Measurements from ENCODE around the gene SSTR4. TPM values are rescaled to one million over a fixed set of nuclear protein-coding genes. Genes with fewer than 3 reads are reported as not detected.

The SSTR4 gene
- total and polyA plus RNA-seq, 2 donors: 0.06 TPM; not detected in 1

DNA sequence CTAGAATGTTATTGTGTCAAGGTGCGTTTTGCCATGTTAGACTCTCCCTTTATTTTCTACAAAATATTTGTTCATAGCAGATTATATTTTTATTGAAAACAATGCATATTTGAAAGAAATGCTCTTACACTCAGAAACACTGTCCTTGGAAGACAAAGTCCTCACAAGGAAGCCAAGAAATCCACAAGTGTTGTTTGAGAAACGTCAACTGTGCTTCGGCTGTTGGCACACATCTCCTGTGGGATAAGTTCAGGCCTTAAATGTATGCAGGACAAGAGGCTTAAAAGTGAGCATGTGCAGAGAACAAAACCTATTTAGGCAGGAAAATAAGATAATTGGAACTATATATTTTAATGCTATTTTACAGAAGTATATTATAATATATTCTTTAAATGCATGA is 23.9 kb downstream of the SSTR4 start:
- H3K27ac ChIP-seq (ENCODE audit: low read depth): no peak overlapping the region
- H3K4me1 ChIP-seq (ENCODE audit: insufficient read depth): no peaks in the 10 kb centered on the region
- no peaks in the 10 kb centered on the region for H3K36me3 ChIP-seq (ENCODE audit: insufficient read depth)
- 82% methylated on average over 3 of the region's 3 CpGs for WGBS
- H3K4me3 ChIP-seq (ENCODE audit: low read depth, low read length): no peak overlapping the region
- no peak for DNase-seq (ENCODE audit: extremely low spot score)

DNA sequence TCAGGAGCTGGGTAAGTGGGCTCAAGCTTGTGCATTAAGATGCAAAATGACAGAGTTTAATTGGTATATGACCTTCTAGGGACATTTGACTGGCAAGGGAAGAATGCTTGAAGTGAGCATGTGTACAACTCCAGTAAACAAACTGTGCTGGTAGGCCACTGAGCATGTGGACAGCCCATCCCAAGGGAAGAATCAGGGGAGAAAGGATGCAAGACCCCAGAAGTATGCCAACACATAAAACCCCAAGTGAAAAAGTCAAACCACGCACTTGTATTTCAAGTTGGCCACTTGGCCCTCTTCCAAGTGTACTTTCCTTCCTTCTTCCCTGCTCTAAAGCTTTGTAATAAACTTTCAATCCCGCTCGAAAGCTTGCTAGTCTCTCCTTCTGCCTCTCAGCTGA is 24.7 kb downstream of the SSTR4 start:
- H3K4me3 ChIP-seq (ENCODE audit: low read depth, low read length): no peak overlapping the region
- no peak overlapping the region for H3K27ac ChIP-seq (ENCODE audit: low read depth)
- no peak for DNase-seq (ENCODE audit: extremely low spot score)
- no peaks in the 10 kb centered on the region for H3K36me3 ChIP-seq (ENCODE audit: insufficient read depth)
- H3K4me1 ChIP-seq (ENCODE audit: insufficient read depth): no peaks in the 10 kb centered on the region
- 49% methylated on average over 3 of the region's 3 CpGs for WGBS

- H3K4me3 ChIP-seq (ENCODE audit: low read depth, low read length): no peak overlapping the region
- H3K4me1 ChIP-seq (ENCODE audit: insufficient read depth): no peaks in the 10 kb centered on the region
- no peaks in the 10 kb centered on the region for H3K36me3 ChIP-seq (ENCODE audit: insufficient read depth)
- 88% methylated on average over 4 of the region's 4 CpGs for WGBS
- no peak for DNase-seq (ENCODE audit: extremely low spot score)
- no peak overlapping the region for H3K27ac ChIP-seq (ENCODE audit: low read depth)
Observed at GRCh38 chr20:23060629-23061028, 25.5 kb downstream of the SSTR4 start.

GRCh38 chr20:23061262-23061661 is 26.1 kb downstream of the SSTR4 start:
- H3K27ac ChIP-seq (ENCODE audit: low read depth): peak overlapping the region; percentile 43
- no peaks in the 10 kb centered on the region for H3K4me1 ChIP-seq (ENCODE audit: insufficient read depth)
- H3K36me3 ChIP-seq (ENCODE audit: insufficient read depth): no peaks in the 10 kb centered on the region
- DNase-seq (ENCODE audit: extremely low spot score): no peak
- H3K4me3 ChIP-seq (ENCODE audit: low read depth, low read length): no peak overlapping the region
- 61% methylated on average over 5 of the region's 5 CpGs for WGBS

- Histone ChIP-seq H3K36me3 (ENCODE audit: insufficient read depth) (no peaks in the 10 kb centered on the region), H3K4me3 (ENCODE audit: low read depth, low read length) (no peak overlapping the region), H3K27ac (ENCODE audit: low read depth) (no peak overlapping the region), H3K4me1 (ENCODE audit: insufficient read depth) (no peaks in the 10 kb centered on the region)
- no peak for DNase-seq (ENCODE audit: extremely low spot score)
- 12% methylated on average over 8 of the region's 8 CpGs for WGBS
Observed at GRCh38 chr20:23061734-23062561, 26.8 kb downstream of the SSTR4 start.

GRCh38 chr20:23062632-23063031 is 27.5 kb downstream of the SSTR4 start:
- Histone ChIP-seq H3K36me3 (ENCODE audit: insufficient read depth) (no peaks in the 10 kb centered on the region), H3K4me3 (ENCODE audit: low read depth, low read length) (no peak overlapping the region), H3K4me1 (ENCODE audit: insufficient read depth) (no peaks in the 10 kb centered on the region), H3K27ac (ENCODE audit: low read depth) (no peak overlapping the region)
- no peak for DNase-seq (ENCODE audit: extremely low spot score)

GRCh38 chr20:23063168-23063567 is 28.1 kb downstream of the SSTR4 start:
- Histone ChIP-seq H3K36me3 (ENCODE audit: insufficient read depth) (no peaks in the 10 kb centered on the region), H3K4me3 (ENCODE audit: low read depth, low read length) (no peak overlapping the region), H3K4me1 (ENCODE audit: insufficient read depth) (no peaks in the 10 kb centered on the region), H3K27ac (ENCODE audit: low read depth) (no peak overlapping the region)
- WGBS: 73% methylated on average over 3 of the region's 3 CpGs
- no peak for DNase-seq (ENCODE audit: extremely low spot score)

- Histone ChIP-seq H3K36me3 (ENCODE audit: insufficient read depth) (no peaks in the 10 kb centered on the region), H3K27ac (ENCODE audit: low read depth) (no peak overlapping the region), H3K4me1 (ENCODE audit: insufficient read depth) (no peaks in the 10 kb centered on the region), H3K4me3 (ENCODE audit: low read depth, low read length) (no peak overlapping the region)
- DNase-seq (ENCODE audit: extremely low spot score): no peak
- 77% methylated on average over 2 of the region's 2 CpGs for WGBS
Observed at GRCh38 chr20:23063581-23063980, 28.5 kb downstream of the SSTR4 start.

DNA sequence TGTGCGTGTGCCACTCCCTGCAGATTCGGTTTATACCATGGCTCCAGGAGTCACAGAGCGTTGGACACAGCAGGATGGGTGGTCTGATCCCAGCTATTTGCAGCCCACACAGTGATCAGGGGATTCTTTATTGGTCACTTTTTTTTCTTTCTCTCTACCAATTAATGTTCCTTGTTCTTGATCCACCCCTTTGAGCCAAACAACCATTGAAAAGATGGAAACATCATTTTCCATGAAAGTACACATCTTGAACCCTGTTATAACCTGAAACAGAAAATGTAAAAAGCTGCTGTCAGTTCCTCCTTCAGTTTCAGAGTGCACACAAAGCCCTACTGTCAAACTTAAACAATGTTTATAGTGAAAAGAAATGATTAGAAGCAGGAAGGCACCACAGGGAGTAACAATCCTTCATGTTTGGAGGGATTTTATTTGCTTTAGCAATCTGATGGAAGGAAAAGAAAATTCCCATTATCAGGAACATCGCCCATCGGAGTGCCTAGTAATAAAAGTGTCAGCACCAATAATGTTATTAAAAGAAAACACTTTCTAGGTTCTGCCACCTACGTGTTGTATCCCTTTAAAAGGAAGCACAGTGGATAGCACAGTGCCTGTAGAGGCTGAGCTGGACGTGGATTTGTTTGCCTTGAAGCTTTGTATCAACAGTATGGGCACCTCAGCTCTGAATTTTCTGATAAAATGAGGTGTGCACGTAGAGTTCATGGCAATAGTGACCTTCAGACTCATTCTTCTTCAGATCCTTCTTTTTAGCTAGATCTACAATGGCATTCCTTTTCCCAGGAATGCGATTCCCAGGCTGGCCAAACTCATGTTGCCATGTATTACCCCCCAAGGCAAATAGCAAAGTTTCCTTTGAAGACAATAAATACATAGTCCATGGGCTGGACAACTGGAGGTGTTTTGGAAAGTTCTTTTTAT is 30.4 kb downstream of the SSTR4 start:
- 56% methylated on average over 9 of the region's 9 CpGs for WGBS
- no peaks in the 10 kb centered on the region for H3K36me3 ChIP-seq (ENCODE audit: insufficient read depth)
- no peak for DNase-seq (ENCODE audit: extremely low spot score)
- no peak overlapping the region for H3K4me3 ChIP-seq (ENCODE audit: low read depth, low read length)
- H3K4me1 ChIP-seq (ENCODE audit: insufficient read depth): no peaks in the 10 kb centered on the region
- no peak overlapping the region for H3K27ac ChIP-seq (ENCODE audit: low read depth)

GRCh38 chr20:23066772-23067171 is 31.7 kb downstream of the SSTR4 start:
- H3K4me3 ChIP-seq (ENCODE audit: low read depth, low read length): no peak overlapping the region
- no peak overlapping the region for H3K27ac ChIP-seq (ENCODE audit: low read depth)
- WGBS: 87% methylated on average over 3 of the region's 3 CpGs
- no peaks in the 10 kb centered on the region for H3K4me1 ChIP-seq (ENCODE audit: insufficient read depth)
- no peaks in the 10 kb centered on the region for H3K36me3 ChIP-seq (ENCODE audit: insufficient read depth)
- DNase-seq (ENCODE audit: extremely low spot score): no peak

GRCh38 chr20:23068283-23068682 is 33.2 kb downstream of the SSTR4 start:
- 92% methylated on average over 1 of the region's 1 CpG for WGBS
- no peaks in the 10 kb centered on the region for H3K4me1 ChIP-seq (ENCODE audit: insufficient read depth)
- no peak for DNase-seq (ENCODE audit: extremely low spot score)
- H3K36me3 ChIP-seq (ENCODE audit: insufficient read depth): no peaks in the 10 kb centered on the region
- H3K4me3 ChIP-seq (ENCODE audit: low read depth, low read length): no peak overlapping the region
- no peak overlapping the region for H3K27ac ChIP-seq (ENCODE audit: low read depth)

GRCh38 chr20:23069108-23069507 is 34.0 kb downstream of the SSTR4 start:
- DNase-seq (ENCODE audit: extremely low spot score): no peak
- no peak overlapping the region for H3K27ac ChIP-seq (ENCODE audit: low read depth)
- H3K4me3 ChIP-seq (ENCODE audit: low read depth, low read length): no peak overlapping the region
- H3K4me1 ChIP-seq (ENCODE audit: insufficient read depth): no peaks in the 10 kb centered on the region
- no peaks in the 10 kb centered on the region for H3K36me3 ChIP-seq (ENCODE audit: insufficient read depth)
- 80% methylated on average over 2 of the region's 2 CpGs for WGBS

GRCh38 chr20:23071398-23071797 is 36.3 kb downstream of the SSTR4 start:
- Histone ChIP-seq H3K27ac (ENCODE audit: low read depth) (no peak overlapping the region), H3K36me3 (ENCODE audit: insufficient read depth) (no peaks in the 10 kb centered on the region), H3K4me1 (ENCODE audit: insufficient read depth) (no peaks in the 10 kb centered on the region), H3K4me3 (ENCODE audit: low read depth, low read length) (no peak overlapping the region)
- DNase-seq (ENCODE audit: extremely low spot score): no peak
- 79% methylated on average over 3 of the region's 3 CpGs for WGBS

GRCh38 chr20:23071996-23072395 is 36.9 kb downstream of the SSTR4 start:
- Histone ChIP-seq H3K36me3 (ENCODE audit: insufficient read depth) (no peaks in the 10 kb centered on the region), H3K4me3 (ENCODE audit: low read depth, low read length) (no peak overlapping the region), H3K4me1 (ENCODE audit: insufficient read depth) (no peaks in the 10 kb centered on the region), H3K27ac (ENCODE audit: low read depth) (no peak overlapping the region)
- DNase-seq (ENCODE audit: extremely low spot score): no peak
- 69% methylated on average over 4 of the region's 4 CpGs for WGBS

All from urinary bladder (tissue), 4 donors.